Neural progenitor cell (in vitro differentiated cells): ENCODE data around the gene NEDD9.

Experiments
- EZH2 ChIP-seq: fragments of 200-600 bp; sonication (generic); IDR thresholded peaks from 2 replicates; pipeline ENCODE4 v1.6.1; 2017; ENCODE audit warnings: antibody characterized with exemption, mild to moderate bottlenecking, moderate library complexity
- TF ChIP-seq, protein P1 (sequence below): fragments of 200-600 bp; sonication (generic); IDR thresholded peaks from 2 replicates; pipeline ENCODE4 v1.5.1; 2017; ENCODE audit warnings: antibody characterized with exemption, mild to moderate bottlenecking

GRCh38 chr6:11264100-11264499, 31.6 kb upstream of the NEDD9 start:
- TF ChIP-seq, protein P1, sequence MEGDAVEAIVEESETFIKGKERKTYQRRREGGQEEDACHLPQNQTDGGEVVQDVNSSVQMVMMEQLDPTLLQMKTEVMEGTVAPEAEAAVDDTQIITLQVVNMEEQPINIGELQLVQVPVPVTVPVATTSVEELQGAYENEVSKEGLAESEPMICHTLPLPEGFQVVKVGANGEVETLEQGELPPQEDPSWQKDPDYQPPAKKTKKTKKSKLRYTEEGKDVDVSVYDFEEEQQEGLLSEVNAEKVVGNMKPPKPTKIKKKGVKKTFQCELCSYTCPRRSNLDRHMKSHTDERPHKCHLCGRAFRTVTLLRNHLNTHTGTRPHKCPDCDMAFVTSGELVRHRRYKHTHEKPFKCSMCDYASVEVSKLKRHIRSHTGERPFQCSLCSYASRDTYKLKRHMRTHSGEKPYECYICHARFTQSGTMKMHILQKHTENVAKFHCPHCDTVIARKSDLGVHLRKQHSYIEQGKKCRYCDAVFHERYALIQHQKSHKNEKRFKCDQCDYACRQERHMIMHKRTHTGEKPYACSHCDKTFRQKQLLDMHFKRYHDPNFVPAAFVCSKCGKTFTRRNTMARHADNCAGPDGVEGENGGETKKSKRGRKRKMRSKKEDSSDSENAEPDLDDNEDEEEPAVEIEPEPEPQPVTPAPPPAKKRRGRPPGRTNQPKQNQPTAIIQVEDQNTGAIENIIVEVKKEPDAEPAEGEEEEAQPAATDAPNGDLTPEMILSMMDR, result no peak
- no peak for TF ChIP-seq EZH2
